GM23338 (cell line): ENCODE results near the gene EXPH5. TPM values are rescaled to one million over a fixed set of nuclear protein-coding genes. Genes with fewer than 3 reads are reported as not detected.
"Not testable (repeated sequence)": the region's sequence is repeated elsewhere in the genome, so short reads cannot be mapped to it uniquely, and the experiment has no call there.

Experiments used
- ATAC-seq: fragments of 200-7000 bp; cut with Tn5 transposase; 3 replicates; pipeline ENCODE4 v1.9.1; 2020
- DNase-seq: peaks from one replicate; pipeline ENCODE4 v3.0.0-alpha.2; 2015; ENCODE audit warnings: low spot score
- H2AFZ ChIP-seq: fragments of 200-600 bp; sonication (generic); 2 replicates; pipeline ENCODE4 v1.8.0; 2016; ENCODE audit warnings: antibody characterized with exemption, mild to moderate bottlenecking, moderate library complexity
- H3F3A ChIP-seq: fragments of 200-600 bp; sonication (generic); replicated peaks from 2 replicates; pipeline ENCODE4 v1.8.0; 2017; ENCODE audit warnings: antibody characterized with exemption, mixed run types, low read depth
- H3K27ac ChIP-seq: fragments of 200-600 bp; sonication (generic); 2 replicates; pipeline ENCODE4 v1.6.1; 2016; ENCODE audit warnings: low read depth
- H3K27me3 ChIP-seq: fragments of 200-600 bp; sonication (generic); 2 replicates; pipeline ENCODE4 v1.8.0; 2016; ENCODE audit warnings: mild to moderate bottlenecking, mixed run types, moderate library complexity; ENCODE audit not compliant: insufficient read depth
- H3K36me3 ChIP-seq: fragments of 200-600 bp; sonication (generic); 2 replicates; pipeline ENCODE4 v1.8.0; 2016; ENCODE audit warnings: mild to moderate bottlenecking; ENCODE audit not compliant: insufficient read depth
- H3K4me1 ChIP-seq: fragments of 200-600 bp; sonication (generic); 2 replicates; pipeline ENCODE4 v1.8.0; 2016; ENCODE audit warnings: mild to moderate bottlenecking, moderate library complexity; ENCODE audit not compliant: insufficient read depth
- H3K4me2 ChIP-seq: fragments of 200-600 bp; sonication (generic); 2 replicates; pipeline ENCODE4 v1.7.1; 2017; ENCODE audit warnings: mixed run types
- H3K4me3 ChIP-seq: fragments of 200-600 bp; sonication (generic); 2 replicates; pipeline ENCODE4 v1.6.1; 2016; ENCODE audit warnings: mixed run types
- H3K79me2 ChIP-seq: fragments of 200-600 bp; sonication (generic); replicated peaks from 2 replicates; pipeline ENCODE4 v1.8.0; 2017; ENCODE audit warnings: mild to moderate bottlenecking; ENCODE audit not compliant: insufficient read depth
- H3K9me2 ChIP-seq: fragments of 200-600 bp; sonication (generic); 2 replicates; pipeline ENCODE4 v1.8.0; 2017; ENCODE audit not compliant: insufficient read depth
- H4K20me1 ChIP-seq: fragments of 200-600 bp; sonication (generic); replicated peaks from 2 replicates; pipeline ENCODE4 v1.8.0; 2017; ENCODE audit warnings: mild to moderate bottlenecking; ENCODE audit not compliant: insufficient read depth
- H3K27ac Mint-ChIP-seq: 2 replicates; pipeline ENCODE4 v1.8.0; 2020; ENCODE audit warnings: inconsistent platforms, mild to moderate bottlenecking, moderate library complexity, mixed read lengths
- H3K27me3 Mint-ChIP-seq: 3 replicates; pipeline ENCODE4 v1.8.0; 2022; ENCODE audit warnings: low read depth, mild to moderate bottlenecking, moderate library complexity, mixed read lengths, inconsistent platforms; ENCODE audit not compliant: insufficient read depth, poor library complexity
- H3K36me3 Mint-ChIP-seq: 3 replicates; pipeline ENCODE4 v1.8.0; 2021; ENCODE audit warnings: low read depth, mild to moderate bottlenecking, inconsistent platforms, moderate library complexity, mixed read lengths
- H3K4me1 Mint-ChIP-seq: 3 replicates; pipeline ENCODE4 v1.8.0; 2020; ENCODE audit warnings: mild to moderate bottlenecking, inconsistent platforms, mixed read lengths
- H3K4me3 Mint-ChIP-seq: 3 replicates; pipeline ENCODE4 v1.8.0; 2021; ENCODE audit warnings: moderate library complexity, mild to moderate bottlenecking, inconsistent platforms, mixed read lengths
- H3K9me3 Mint-ChIP-seq: 3 replicates; pipeline ENCODE4 v1.8.0; 2020; ENCODE audit warnings: moderate library complexity, mild to moderate bottlenecking, inconsistent platforms, mixed read lengths
- CREB1 ChIP-seq: fragments of 250-450 bp; sonication (Bioruptor Pico); IDR thresholded peaks from 2 replicates; pipeline ENCODE4 v1.5.0; 2020; ENCODE audit warnings: low read depth, mild to moderate bottlenecking, moderate library complexity
- NANOG ChIP-seq: IDR thresholded peaks from 2 replicates; pipeline ENCODE4 v1.6.1; 2016; ENCODE audit warnings: antibody characterized with exemption, borderline replicate concordance
- POLR2AphosphoS5 ChIP-seq: IDR thresholded peaks from 2 replicates; pipeline ENCODE4 v1.6.1; 2016; ENCODE audit warnings: antibody characterized with exemption, low read depth
- STAT1 ChIP-seq: IDR thresholded peaks from one replicate; pipeline ENCODE4 v1.6.1; 2016; ENCODE audit warnings: antibody characterized with exemption; ENCODE audit not compliant: unreplicated experiment
- ZNF331 ChIP-seq: fragments of 250-450 bp; sonication (Bioruptor Pico); IDR thresholded peaks from 2 replicates; pipeline ENCODE4 v1.5.0; 2020; ENCODE audit warnings: low read depth, mild to moderate bottlenecking, moderate library complexity
- polyA plus RNA-seq: library from polyadenylated mRNA; unstranded; fragments of >200 nt; fragmentation: Nextera tagmentation; extraction: Ambion mirVana; gene quantifications from 2 replicates; pipeline ENCODE4 v1.2.1, GENCODE V29; 2016
- total RNA-seq: library from RNA; depleted of rRNA; stranded (reverse); fragments of >200 nt; shearing (Covaris generic); gene quantifications from 2 replicates; pipeline ENCODE4 v1.2.3, GENCODE V29; 2014
- TF ChIP-seq, protein P1 (sequence below): IDR thresholded peaks from one replicate; pipeline ENCODE4 v1.6.1; 2018; ENCODE audit warnings: antibody characterized with exemption; ENCODE audit not compliant: unreplicated experiment
- TF ChIP-seq, protein P2 (sequence below): IDR thresholded peaks from 2 replicates; pipeline ENCODE4 v1.6.1; 2016; ENCODE audit warnings: antibody characterized with exemption
- TF ChIP-seq, protein P3 (sequence below): fragments of 250-450 bp; sonication (Bioruptor Pico); IDR thresholded peaks from 2 replicates; pipeline ENCODE4 v1.5.0; 2020; ENCODE audit warnings: mild to moderate bottlenecking, moderate library complexity

The EXPH5 gene
- total and polyA plus RNA-seq, 2 experiments from 2014 or later, result 3.6 to 12.6 TPM

DNA sequence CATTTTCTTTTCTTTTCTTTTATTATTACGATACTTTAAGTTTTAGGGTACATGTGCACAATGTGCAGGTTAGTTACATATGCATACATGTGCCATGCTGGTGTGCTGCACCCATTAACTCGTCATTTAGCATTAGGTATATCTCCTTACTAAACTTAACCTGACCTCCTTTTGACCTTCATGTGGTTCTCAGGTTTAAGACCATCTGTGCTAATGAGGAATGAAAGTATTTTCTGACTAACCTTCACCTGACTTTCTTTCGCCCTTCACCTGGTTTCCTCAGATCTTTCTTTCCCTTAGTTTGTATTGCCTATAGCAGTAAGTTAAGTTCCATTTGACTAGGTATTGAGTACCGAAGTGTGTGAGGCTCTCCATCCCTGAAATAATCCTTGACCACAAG is 6.5 kb downstream of the EXPH5 start (continued):
- TF ChIP-seq, protein P1, sequence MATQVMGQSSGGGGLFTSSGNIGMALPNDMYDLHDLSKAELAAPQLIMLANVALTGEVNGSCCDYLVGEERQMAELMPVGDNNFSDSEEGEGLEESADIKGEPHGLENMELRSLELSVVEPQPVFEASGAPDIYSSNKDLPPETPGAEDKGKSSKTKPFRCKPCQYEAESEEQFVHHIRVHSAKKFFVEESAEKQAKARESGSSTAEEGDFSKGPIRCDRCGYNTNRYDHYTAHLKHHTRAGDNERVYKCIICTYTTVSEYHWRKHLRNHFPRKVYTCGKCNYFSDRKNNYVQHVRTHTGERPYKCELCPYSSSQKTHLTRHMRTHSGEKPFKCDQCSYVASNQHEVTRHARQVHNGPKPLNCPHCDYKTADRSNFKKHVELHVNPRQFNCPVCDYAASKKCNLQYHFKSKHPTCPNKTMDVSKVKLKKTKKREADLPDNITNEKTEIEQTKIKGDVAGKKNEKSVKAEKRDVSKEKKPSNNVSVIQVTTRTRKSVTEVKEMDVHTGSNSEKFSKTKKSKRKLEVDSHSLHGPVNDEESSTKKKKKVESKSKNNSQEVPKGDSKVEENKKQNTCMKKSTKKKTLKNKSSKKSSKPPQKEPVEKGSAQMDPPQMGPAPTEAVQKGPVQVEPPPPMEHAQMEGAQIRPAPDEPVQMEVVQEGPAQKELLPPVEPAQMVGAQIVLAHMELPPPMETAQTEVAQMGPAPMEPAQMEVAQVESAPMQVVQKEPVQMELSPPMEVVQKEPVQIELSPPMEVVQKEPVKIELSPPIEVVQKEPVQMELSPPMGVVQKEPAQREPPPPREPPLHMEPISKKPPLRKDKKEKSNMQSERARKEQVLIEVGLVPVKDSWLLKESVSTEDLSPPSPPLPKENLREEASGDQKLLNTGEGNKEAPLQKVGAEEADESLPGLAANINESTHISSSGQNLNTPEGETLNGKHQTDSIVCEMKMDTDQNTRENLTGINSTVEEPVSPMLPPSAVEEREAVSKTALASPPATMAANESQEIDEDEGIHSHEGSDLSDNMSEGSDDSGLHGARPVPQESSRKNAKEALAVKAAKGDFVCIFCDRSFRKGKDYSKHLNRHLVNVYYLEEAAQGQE, result no peak
- TF ChIP-seq STAT1, result no peak
- TF ChIP-seq, protein P2, sequence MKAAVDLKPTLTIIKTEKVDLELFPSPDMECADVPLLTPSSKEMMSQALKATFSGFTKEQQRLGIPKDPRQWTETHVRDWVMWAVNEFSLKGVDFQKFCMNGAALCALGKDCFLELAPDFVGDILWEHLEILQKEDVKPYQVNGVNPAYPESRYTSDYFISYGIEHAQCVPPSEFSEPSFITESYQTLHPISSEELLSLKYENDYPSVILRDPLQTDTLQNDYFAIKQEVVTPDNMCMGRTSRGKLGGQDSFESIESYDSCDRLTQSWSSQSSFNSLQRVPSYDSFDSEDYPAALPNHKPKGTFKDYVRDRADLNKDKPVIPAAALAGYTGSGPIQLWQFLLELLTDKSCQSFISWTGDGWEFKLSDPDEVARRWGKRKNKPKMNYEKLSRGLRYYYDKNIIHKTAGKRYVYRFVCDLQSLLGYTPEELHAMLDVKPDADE, result no peak

DNA sequence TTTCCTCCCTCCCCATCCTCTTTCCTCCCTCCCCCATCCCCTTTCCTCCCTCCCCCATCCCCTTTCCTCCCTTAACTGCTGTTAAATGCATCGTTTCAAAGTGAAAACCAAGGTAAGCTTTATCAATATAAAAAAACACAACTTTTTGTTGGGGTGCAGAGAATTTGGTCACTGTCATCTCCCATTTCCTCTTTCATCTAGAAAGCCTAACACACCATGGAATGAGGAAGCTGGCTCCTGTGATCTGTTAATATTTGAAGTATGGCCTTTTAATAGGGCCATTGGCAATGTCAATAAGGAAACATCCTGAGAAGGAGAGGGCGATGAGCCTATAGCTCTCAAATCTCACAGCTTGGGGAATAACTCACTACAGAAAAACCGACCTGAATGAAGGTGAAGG is 7.0 kb downstream of the EXPH5 start:
- Histone ChIP-seq H3K4me1 (peaks cover 8% of the 10 kb centered on the region), H3K4me3 (no peak overlapping the region), H3K36me3 (no peaks in the 10 kb centered on the region), H3K9me2 (no peaks in the 10 kb centered on the region; the same call in 1 of the 2 replicates), H3K79me2 (peaks cover 11% of the 10 kb centered on the region; the same call in 1 of the 2 replicates), H2AFZ (no peak overlapping the region), H3K4me2 (no peak overlapping the region), H3K27ac (no peak overlapping the region), H3F3A (no peaks in the 10 kb centered on the region), H4K20me1 (no peaks in the 10 kb centered on the region), H3K27me3 (peaks cover 4% of the 10 kb centered on the region; the same call in 1 of the 2 replicates)
- TF ChIP-seq CREB1 (no peak), STAT1 (no peak), POLR2AphosphoS5 (no peak), NANOG (no peak), ZNF331 (CRISPR knock-in tag) (no peak)
- TF ChIP-seq, protein P2, result no peak
- TF ChIP-seq, protein P3, sequence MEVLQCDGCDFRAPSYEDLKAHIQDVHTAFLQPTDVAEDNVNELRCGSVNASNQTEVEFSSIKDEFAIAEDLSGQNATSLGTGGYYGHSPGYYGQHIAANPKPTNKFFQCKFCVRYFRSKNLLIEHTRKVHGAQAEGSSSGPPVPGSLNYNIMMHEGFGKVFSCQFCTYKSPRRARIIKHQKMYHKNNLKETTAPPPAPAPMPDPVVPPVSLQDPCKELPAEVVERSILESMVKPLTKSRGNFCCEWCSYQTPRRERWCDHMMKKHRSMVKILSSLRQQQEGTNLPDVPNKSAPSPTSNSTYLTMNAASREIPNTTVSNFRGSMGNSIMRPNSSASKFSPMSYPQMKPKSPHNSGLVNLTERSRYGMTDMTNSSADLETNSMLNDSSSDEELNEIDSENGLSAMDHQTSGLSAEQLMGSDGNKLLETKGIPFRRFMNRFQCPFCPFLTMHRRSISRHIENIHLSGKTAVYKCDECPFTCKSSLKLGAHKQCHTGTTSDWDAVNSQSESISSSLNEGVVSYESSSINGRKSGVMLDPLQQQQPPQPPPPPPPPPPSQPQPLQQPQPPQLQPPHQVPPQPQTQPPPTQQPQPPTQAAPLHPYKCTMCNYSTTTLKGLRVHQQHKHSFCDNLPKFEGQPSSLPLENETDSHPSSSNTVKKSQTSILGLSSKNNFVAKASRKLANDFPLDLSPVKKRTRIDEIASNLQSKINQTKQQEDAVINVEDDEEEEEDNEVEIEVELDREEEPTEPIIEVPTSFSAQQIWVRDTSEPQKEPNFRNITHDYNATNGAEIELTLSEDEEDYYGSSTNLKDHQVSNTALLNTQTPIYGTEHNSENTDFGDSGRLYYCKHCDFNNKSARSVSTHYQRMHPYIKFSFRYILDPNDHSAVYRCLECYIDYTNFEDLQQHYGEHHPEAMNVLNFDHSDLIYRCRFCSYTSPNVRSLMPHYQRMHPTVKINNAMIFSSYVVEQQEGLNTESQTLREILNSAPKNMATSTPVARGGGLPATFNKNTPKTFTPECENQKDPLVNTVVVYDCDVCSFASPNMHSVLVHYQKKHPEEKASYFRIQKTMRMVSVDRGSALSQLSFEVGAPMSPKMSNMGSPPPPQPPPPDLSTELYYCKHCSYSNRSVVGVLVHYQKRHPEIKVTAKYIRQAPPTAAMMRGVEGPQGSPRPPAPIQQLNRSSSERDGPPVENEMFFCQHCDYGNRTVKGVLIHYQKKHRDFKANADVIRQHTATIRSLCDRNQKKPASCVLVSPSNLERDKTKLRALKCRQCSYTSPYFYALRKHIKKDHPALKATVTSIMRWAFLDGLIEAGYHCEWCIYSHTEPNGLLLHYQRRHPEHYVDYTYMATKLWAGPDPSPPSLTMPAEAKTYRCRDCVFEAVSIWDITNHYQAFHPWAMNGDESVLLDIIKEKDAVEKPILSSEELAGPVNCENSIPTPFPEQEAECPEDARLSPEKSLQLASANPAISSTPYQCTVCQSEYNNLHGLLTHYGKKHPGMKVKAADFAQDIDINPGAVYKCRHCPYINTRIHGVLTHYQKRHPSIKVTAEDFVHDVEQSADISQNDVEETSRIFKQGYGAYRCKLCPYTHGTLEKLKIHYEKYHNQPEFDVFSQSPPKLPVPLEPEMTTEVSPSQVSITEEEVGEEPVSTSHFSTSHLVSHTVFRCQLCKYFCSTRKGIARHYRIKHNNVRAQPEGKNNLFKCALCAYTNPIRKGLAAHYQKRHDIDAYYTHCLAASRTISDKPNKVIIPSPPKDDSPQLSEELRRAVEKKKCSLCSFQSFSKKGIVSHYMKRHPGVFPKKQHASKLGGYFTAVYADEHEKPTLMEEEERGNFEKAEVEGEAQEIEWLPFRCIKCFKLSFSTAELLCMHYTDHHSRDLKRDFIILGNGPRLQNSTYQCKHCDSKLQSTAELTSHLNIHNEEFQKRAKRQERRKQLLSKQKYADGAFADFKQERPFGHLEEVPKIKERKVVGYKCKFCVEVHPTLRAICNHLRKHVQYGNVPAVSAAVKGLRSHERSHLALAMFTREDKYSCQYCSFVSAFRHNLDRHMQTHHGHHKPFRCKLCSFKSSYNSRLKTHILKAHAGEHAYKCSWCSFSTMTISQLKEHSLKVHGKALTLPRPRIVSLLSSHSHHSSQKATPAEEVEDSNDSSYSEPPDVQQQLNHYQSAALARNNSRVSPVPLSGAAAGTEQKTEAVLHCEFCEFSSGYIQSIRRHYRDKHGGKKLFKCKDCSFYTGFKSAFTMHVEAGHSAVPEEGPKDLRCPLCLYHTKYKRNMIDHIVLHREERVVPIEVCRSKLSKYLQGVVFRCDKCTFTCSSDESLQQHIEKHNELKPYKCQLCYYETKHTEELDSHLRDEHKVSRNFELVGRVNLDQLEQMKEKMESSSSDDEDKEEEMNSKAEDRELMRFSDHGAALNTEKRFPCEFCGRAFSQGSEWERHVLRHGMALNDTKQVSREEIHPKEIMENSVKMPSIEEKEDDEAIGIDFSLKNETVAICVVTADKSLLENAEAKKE, result no peak
- Mint-ChIP-seq H3K36me3 (no peaks in the 10 kb centered on the region), H3K27ac (no peak overlapping the region), H3K9me3 (no peaks in the 10 kb centered on the region), H3K4me1 (peaks cover 17% of the 10 kb centered on the region), H3K4me3 (no peak overlapping the region), H3K27me3 (no peaks in the 10 kb centered on the region)
- ATAC-seq (no peak), DNase-seq (no peak)

DNA sequence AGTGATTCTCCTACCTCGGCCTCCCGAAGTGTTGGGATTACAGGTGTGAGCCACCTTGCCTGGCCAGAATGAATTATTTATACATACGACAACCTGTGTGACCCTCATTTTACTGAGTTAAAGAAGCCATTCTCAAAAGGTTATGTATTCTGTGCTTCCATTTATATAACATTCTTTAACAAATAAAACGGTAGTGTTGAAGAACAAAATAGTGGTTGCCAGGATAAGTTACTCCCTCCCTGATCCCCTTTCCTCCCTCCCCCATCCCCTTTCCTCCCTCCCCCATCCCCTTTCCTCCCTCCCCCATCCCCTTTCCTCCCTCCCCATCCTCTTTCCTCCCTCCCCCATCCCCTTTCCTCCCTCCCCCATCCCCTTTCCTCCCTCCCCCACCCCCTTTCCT is 7.4 kb downstream of the EXPH5 start:
- not testable (repeated sequence) for H4K20me1 ChIP-seq, H3K27me3 ChIP-seq, H3K36me3 Mint-ChIP-seq, H3K4me3 ChIP-seq, ATAC-seq, H3K9me3 Mint-ChIP-seq, H3K27me3 Mint-ChIP-seq, H3F3A ChIP-seq, H3K4me2 ChIP-seq, H3K9me2 ChIP-seq, H3K27ac Mint-ChIP-seq, H3K36me3 ChIP-seq, H3K4me1 ChIP-seq, H3K4me3 Mint-ChIP-seq, H3K79me2 ChIP-seq, DNase-seq, H2AFZ ChIP-seq, H3K27ac ChIP-seq
- peaks cover 17% of the 10 kb centered on the region for H3K4me1 Mint-ChIP-seq
